NCI-H2081 (cell line): ENCODE results near the gene UIMC1.

Source experiments
- DNase-seq, 2 experiments: peaks; one replicate each; lab custom pipeline; 2025; lab: John Stamatoyannopoulos, UW

Gene UIMC1

GRCh38 chr5:176954050-176954449, 52.5 kb downstream of the UIMC1 start:
- DNase-seq, result no peak

- DNase-seq, result no peak
These were observed 53.9 kb downstream of the UIMC1 start for GRCh38 chr5:176952531-176953193.

- DNase-seq, result no peak
These were observed 58.1 kb downstream of the UIMC1 start for GRCh38 chr5:176948458-176948857.

GRCh38 chr5:176947847-176948246, 58.7 kb downstream of the UIMC1 start:
- no peak for DNase-seq

GRCh38 chr5:176944268-176944667, 62.3 kb downstream of the UIMC1 start:
- DNase-seq, result no peak

GRCh38 chr5:176943816-176944215, 62.8 kb downstream of the UIMC1 start:
- DNase-seq, result no peak

GRCh38 chr5:176941951-176942350, 64.6 kb downstream of the UIMC1 start:
- DNase-seq, result no peak

GRCh38 chr5:176938472-176938871, 68.1 kb downstream of the UIMC1 start:
- DNase-seq, result no peak

- DNase-seq, result no peak
These were observed 71.6 kb downstream of the UIMC1 start for GRCh38 chr5:176935017-176935416.

GRCh38 chr5:176934309-176934930, 72.2 kb downstream of the UIMC1 start:
- DNase-seq, result no peak

- no peak for DNase-seq
These were observed 76.9 kb downstream of the UIMC1 start for GRCh38 chr5:176929654-176930053.

- no peak for DNase-seq
These were observed 79.0 kb downstream of the UIMC1 start for GRCh38 chr5:176927562-176927961.

GRCh38 chr5:176922817-176923216, 83.8 kb downstream of the UIMC1 start:
- DNase-seq, result no peak

GRCh38 chr5:176921714-176922113, 84.9 kb downstream of the UIMC1 start:
- DNase-seq, result no peak

GRCh38 chr5:176918613-176919012, 88.0 kb downstream of the UIMC1 start:
- DNase-seq, result no peak

- peak in 1 of 2 experiments; percentile 8 for DNase-seq
These were observed 90.2 kb downstream of the UIMC1 start for GRCh38 chr5:176916337-176916736.

GRCh38 chr5:176915906-176916305, 90.7 kb downstream of the UIMC1 start:
- no peak for DNase-seq

- no peak for DNase-seq
These were observed 94.5 kb downstream of the UIMC1 start for GRCh38 chr5:176912115-176912514.

- DNase-seq, result no peak
These were observed 97.8 kb downstream of the UIMC1 start for GRCh38 chr5:176908675-176909368.

GRCh38 chr5:176906796-176907195, 99.8 kb downstream of the UIMC1 start:
- no peak for DNase-seq

- DNase-seq, result no peak
These were observed 100.5 kb downstream of the UIMC1 start for GRCh38 chr5:176906126-176906525.

- no peak for DNase-seq
These were observed 102.3 kb downstream of the UIMC1 start for GRCh38 chr5:176904276-176904675.

- no peak for DNase-seq
These were observed 103.5 kb downstream of the UIMC1 start for GRCh38 chr5:176902911-176903664.
